Metanephros (tissue), 1 donor: ENCODE results near the gene DPYSL5. TPM values are rescaled to one million over a fixed set of nuclear protein-coding genes. Genes with fewer than 3 reads are reported as not detected.

Experiments used
- total RNA-seq: library from RNA; depleted of rRNA; stranded (reverse); fragments of >200 nt; gene quantifications from one replicate; pipeline ENCODE4 v1.2.3, GENCODE V29; 2014

The DPYSL5 gene, protein sequence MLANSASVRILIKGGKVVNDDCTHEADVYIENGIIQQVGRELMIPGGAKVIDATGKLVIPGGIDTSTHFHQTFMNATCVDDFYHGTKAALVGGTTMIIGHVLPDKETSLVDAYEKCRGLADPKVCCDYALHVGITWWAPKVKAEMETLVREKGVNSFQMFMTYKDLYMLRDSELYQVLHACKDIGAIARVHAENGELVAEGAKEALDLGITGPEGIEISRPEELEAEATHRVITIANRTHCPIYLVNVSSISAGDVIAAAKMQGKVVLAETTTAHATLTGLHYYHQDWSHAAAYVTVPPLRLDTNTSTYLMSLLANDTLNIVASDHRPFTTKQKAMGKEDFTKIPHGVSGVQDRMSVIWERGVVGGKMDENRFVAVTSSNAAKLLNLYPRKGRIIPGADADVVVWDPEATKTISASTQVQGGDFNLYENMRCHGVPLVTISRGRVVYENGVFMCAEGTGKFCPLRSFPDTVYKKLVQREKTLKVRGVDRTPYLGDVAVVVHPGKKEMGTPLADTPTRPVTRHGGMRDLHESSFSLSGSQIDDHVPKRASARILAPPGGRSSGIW
- 2.1 TPM for total RNA-seq

DNA sequence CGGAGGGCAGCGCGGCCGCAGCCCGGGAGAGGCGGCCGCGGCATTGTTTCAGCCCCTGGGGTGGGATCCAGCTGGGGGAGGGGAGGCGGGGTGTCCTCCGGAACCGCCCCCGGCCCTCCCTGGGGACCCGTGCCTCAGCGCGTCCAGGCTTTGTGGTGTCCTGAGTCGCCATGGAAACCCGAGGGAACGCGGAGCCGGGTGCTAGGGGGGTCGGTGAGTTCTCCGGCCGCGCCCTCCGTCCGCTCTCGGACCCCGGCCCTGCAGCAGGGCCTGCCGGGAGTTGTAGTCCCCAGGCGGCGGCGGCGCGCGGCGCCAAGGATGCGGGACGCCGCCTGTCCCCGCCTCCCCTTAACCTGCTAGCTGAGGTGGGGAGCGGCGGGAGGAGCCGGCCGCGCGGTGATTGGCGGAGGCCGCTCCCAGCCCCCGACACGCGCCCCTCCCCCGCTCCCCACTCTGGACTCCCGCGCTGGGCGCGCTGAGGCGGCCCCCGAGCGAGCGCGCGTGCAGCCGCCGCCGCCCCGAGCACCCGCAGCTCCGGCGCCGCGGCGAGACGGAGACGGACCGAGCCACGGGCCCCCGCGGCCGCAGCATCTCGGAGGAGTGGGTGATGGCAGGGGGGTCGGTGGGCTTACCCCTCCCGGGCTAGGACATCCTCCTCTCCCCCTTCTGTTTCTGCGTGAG is at the start of gene DPYSL5:
Gene DPYSL5, plus strand, starts transcription at position 478 of the 681 bp plus-strand sequence. CDS start 50,368 bp downstream, outside the sequence.

DNA sequence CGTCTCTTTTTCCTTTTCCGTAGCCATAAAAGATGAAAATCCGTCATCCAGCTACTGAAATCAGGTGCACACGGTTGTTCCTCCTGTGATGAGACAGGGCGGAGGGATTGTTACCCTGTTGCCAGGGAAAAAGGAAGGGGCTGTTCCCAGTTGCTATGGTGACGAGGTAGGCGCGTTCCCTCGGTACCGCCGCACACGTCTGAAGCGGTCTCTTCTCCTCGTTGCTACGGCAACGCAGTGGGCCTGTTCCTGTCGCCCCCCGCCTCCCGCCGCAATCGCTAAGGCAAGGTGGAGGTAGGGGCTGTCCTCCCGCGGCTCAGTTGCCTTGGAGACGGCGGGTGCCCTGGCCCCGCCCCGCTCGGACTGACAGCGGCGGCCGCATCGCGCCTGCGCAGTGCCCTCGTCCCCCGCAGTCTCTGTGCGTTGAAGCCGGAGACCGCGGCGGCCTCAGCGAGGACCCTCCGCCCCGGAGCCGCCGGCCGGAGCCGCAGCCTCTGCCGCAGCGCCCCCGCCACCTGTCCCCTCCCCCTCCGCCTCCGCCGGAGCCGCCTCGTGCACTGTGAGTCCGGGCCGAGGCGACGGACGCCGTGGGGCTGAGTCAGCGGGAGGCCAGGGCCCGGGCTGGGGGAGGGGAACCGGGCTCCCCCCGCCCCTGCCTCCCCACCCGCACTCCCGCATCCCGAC is 122.5 kb downstream of the DPYSL5 start, which contains the start of gene MAPRE3:
Gene MAPRE3, plus strand, starts transcription at position 394 of the 684 bp plus-strand sequence. CDS start 51,582 bp downstream, outside the sequence.

Other genes starting within 250 kb of the DPYSL5 start
- 0.29 TPM for gene CIB4, start 206.8 kb upstream of the DPYSL5 start, total RNA-seq
- 6.7 TPM for gene KCNK3, start 155.4 kb upstream of the DPYSL5 start, total RNA-seq
- 21.4 TPM for gene SLC35F6, start 83.8 kb upstream of the DPYSL5 start, total RNA-seq
- 5.3 TPM for gene CENPA, start 62.1 kb upstream of the DPYSL5 start, total RNA-seq
- gene MAPRE3, start 122.5 kb downstream of the DPYSL5 start, total RNA-seq: 7.0 TPM
- gene TMEM214, start 184.8 kb downstream of the DPYSL5 start, total RNA-seq: 33.5 TPM
- gene AGBL5, start 203.5 kb downstream of the DPYSL5 start, total RNA-seq: 31.6 TPM
- 166 TPM for gene OST4, start 223.5 kb downstream of the DPYSL5 start, total RNA-seq
- gene EMILIN1, start 230.5 kb downstream of the DPYSL5 start, total RNA-seq: 164 TPM
- 18.2 TPM for gene KHK, start 238.6 kb downstream of the DPYSL5 start, total RNA-seq